Neural cell (in vitro differentiated cells): Measurements from ENCODE around the gene ELMO1. TPM values are rescaled to one million over a fixed set of nuclear protein-coding genes. Genes with fewer than 3 reads are reported as not detected.

ENCODE experiments used
- H2AFZ ChIP-seq: fragments of 200-600, 300-800 bp; sonication (generic), shearing (Covaris generic); 2 replicates; pipeline ENCODE4 v1.6.0; 2014; ENCODE audit warnings: low read depth, mild to moderate bottlenecking, antibody characterized with exemption, low read length, moderate library complexity
- H3F3A ChIP-seq: fragments of 200-600 bp; shearing (Covaris generic); 2 replicates; pipeline ENCODE4 v1.6.1; 2016; ENCODE audit warnings: mild to moderate bottlenecking, moderate library complexity, mixed read lengths, antibody characterized with exemption, low read length; ENCODE audit not compliant: insufficient read depth, poor library complexity, severe bottlenecking
- H3K27ac ChIP-seq: fragments of 200-600, 300-800 bp; sonication (generic), shearing (Covaris generic); 2 replicates; pipeline ENCODE4 v1.5.1; 2014; ENCODE audit warnings: mild to moderate bottlenecking, low read length, moderate library complexity
- H3K27me3 ChIP-seq: fragments of 300-800, 200-600 bp; sonication (generic), shearing (Covaris generic); 2 replicates; pipeline ENCODE4 v1.6.0; 2014; ENCODE audit warnings: mild to moderate bottlenecking, low read depth, low read length, moderate library complexity; ENCODE audit not compliant: insufficient read depth
- H3K36me3 ChIP-seq: fragments of 300-800, 200-600 bp; sonication (generic), shearing (Covaris generic); 2 replicates; pipeline ENCODE4 v1.5.1; 2014; ENCODE audit warnings: mild to moderate bottlenecking, antibody characterized with exemption, low read length, moderate library complexity; ENCODE audit not compliant: insufficient read depth
- H3K4me2 ChIP-seq: fragments of 300-800, 200-600 bp; sonication (generic), shearing (Covaris generic); 2 replicates; pipeline ENCODE4 v1.6.0; 2014; ENCODE audit warnings: mild to moderate bottlenecking, low read length
- H3K4me3 ChIP-seq: fragments of 300-800, 200-600 bp; sonication (generic), shearing (Covaris generic); 2 replicates; pipeline ENCODE4 v1.5.1; 2014; ENCODE audit warnings: mild to moderate bottlenecking, low read length, moderate library complexity
- H3K79me2 ChIP-seq: fragments of 200-600 bp; shearing (Covaris generic); replicated peaks from 2 replicates; pipeline ENCODE4 v1.6.0; 2014; ENCODE audit warnings: mild to moderate bottlenecking, low read length, moderate library complexity; ENCODE audit not compliant: insufficient read depth
- H3K9ac ChIP-seq: fragments of 300-800, 200-600 bp; sonication (generic), shearing (Covaris generic); 2 replicates; pipeline ENCODE4 v1.6.1; 2016; ENCODE audit warnings: mild to moderate bottlenecking, low read length, mixed read lengths
- H3K9me2 ChIP-seq: fragments of 200-600 bp; shearing (Covaris generic); 2 replicates; pipeline ENCODE4 v1.6.1; 2016; ENCODE audit warnings: mild to moderate bottlenecking, low read length, mixed read lengths; ENCODE audit not compliant: insufficient read depth
- H3K9me3 ChIP-seq: fragments of 200-600, 300-800 bp; sonication (generic), shearing (Covaris generic); 2 replicates; pipeline ENCODE4 v1.6.1; 2016; ENCODE audit warnings: mild to moderate bottlenecking, mixed run types, low read length, moderate library complexity, mixed read lengths
- H4K20me1 ChIP-seq: fragments of 200-600 bp; shearing (Covaris generic); 2 replicates; pipeline ENCODE4 v1.6.1; 2016; ENCODE audit warnings: mild to moderate bottlenecking, mixed run types; ENCODE audit not compliant: insufficient read depth
- EP300 ChIP-seq: fragments of 450-650 bp; conservative IDR thresholded peaks from 2 replicates; pipeline ENCODE4 v1.6.1; 2014; ENCODE audit warnings: antibody characterized with exemption, mild to moderate bottlenecking, moderate library complexity; ENCODE audit not compliant: poor library complexity, severe bottlenecking
- EZH2 ChIP-seq: fragments of 200-600, 300-800 bp; shearing (Covaris generic), sonication (generic); IDR thresholded peaks from 2 replicates; pipeline ENCODE4 v1.6.1; 2014; ENCODE audit warnings: antibody characterized with exemption, low read length, borderline replicate concordance, mild to moderate bottlenecking; ENCODE audit not compliant: insufficient read depth, poor library complexity, severe bottlenecking
- MXI1 ChIP-seq: fragments of 450-650 bp; conservative IDR thresholded peaks from 2 replicates; pipeline ENCODE4 v1.6.1; 2014; ENCODE audit warnings: antibody characterized with exemption, mild to moderate bottlenecking; ENCODE audit not compliant: poor library complexity, severe bottlenecking
- POLR2AphosphoS5 ChIP-seq: IDR thresholded peaks from 2 replicates; pipeline ENCODE4 v1.6.1; 2012
- RAD21 ChIP-seq: fragments of 450-650 bp; conservative IDR thresholded peaks from 2 replicates; pipeline ENCODE4 v1.6.1; 2014; ENCODE audit warnings: antibody characterized with exemption, mild to moderate bottlenecking, moderate library complexity
- SMC3 ChIP-seq: fragments of 450-650 bp; conservative IDR thresholded peaks from 2 replicates; pipeline ENCODE4 v1.6.1; 2014; ENCODE audit warnings: antibody characterized with exemption, mild to moderate bottlenecking, moderate library complexity; ENCODE audit not compliant: poor library complexity
- TAF1 ChIP-seq: IDR thresholded peaks from 2 replicates; pipeline ENCODE4 v1.6.1; 2012; ENCODE audit warnings: low read depth
- polyA plus RNA-seq: library from polyadenylated mRNA; depleted of rRNA; stranded (reverse); fragments of >200 nt; gene quantifications from 2 replicates; pipeline ENCODE4 v1.2.3, GENCODE V29; 2014
- TF ChIP-seq, protein P1 (sequence below): IDR thresholded peaks from 2 replicates; pipeline ENCODE4 v1.6.1; 2012; ENCODE audit warnings: borderline replicate concordance
- TF ChIP-seq, protein P2 (sequence below): fragments of 450-650 bp; IDR thresholded peaks from 2 replicates; pipeline ENCODE4 v1.5.1; 2014; ENCODE audit warnings: antibody characterized with exemption, mild to moderate bottlenecking, moderate library complexity; ENCODE audit not compliant: poor library complexity, severe bottlenecking

The ELMO1 gene
- polyA plus RNA-seq, 1 donor from 2014 or later, result 12.2 TPM

DNA sequence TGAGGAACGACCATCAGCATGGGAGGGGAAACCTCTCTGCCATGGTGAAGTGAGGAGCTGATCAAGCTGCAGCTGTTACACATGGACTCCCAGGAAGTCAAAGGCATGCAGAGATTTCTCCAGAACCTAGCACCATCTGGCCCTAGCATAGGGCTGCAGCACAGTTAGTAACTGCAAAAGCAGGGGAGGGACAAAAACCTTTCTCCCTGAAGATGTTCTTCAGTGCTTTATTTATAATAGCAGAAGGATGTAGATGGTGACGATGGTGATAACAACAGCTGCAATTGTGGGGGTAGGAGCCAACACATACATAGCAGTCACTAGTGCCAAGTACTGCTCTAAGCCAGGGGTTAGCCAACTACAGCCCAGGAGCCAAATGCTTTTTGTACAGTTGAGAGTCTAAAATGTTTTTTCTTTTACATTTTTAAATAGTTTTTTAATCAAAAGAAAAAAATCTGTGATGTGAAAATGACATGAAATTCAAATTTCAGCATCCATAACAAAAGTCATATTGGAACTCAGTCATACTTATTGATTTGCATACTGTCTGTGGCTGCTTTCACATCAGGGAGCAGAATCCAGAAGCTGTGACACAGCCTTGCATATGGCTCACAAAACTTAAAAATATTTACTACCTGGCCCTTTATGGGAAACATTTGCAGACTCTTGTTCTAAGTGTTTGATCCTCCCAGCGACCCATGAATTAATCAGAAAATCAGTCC, 299.5 kb downstream of the ELMO1 start:
- Histone ChIP-seq H3K9me2 (no peaks in the 10 kb centered on the region), H3K27me3 (no peaks in the 10 kb centered on the region), H3K79me2 (no peaks in the 10 kb centered on the region), H3K4me3 (no peak overlapping the region), H3F3A (no peaks in the 10 kb centered on the region), H3K4me2 (no peak overlapping the region), H2AFZ (no peak overlapping the region), H4K20me1 (no peaks in the 10 kb centered on the region), H3K27ac (no peak overlapping the region), H3K36me3 (no peaks in the 10 kb centered on the region), H3K9me3 (no peaks in the 10 kb centered on the region), H3K9ac (no peak overlapping the region)
- no peak for TF ChIP-seq EZH2
- TF ChIP-seq, protein P1, sequence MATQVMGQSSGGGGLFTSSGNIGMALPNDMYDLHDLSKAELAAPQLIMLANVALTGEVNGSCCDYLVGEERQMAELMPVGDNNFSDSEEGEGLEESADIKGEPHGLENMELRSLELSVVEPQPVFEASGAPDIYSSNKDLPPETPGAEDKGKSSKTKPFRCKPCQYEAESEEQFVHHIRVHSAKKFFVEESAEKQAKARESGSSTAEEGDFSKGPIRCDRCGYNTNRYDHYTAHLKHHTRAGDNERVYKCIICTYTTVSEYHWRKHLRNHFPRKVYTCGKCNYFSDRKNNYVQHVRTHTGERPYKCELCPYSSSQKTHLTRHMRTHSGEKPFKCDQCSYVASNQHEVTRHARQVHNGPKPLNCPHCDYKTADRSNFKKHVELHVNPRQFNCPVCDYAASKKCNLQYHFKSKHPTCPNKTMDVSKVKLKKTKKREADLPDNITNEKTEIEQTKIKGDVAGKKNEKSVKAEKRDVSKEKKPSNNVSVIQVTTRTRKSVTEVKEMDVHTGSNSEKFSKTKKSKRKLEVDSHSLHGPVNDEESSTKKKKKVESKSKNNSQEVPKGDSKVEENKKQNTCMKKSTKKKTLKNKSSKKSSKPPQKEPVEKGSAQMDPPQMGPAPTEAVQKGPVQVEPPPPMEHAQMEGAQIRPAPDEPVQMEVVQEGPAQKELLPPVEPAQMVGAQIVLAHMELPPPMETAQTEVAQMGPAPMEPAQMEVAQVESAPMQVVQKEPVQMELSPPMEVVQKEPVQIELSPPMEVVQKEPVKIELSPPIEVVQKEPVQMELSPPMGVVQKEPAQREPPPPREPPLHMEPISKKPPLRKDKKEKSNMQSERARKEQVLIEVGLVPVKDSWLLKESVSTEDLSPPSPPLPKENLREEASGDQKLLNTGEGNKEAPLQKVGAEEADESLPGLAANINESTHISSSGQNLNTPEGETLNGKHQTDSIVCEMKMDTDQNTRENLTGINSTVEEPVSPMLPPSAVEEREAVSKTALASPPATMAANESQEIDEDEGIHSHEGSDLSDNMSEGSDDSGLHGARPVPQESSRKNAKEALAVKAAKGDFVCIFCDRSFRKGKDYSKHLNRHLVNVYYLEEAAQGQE, result no peak
- TF ChIP-seq, protein P2, sequence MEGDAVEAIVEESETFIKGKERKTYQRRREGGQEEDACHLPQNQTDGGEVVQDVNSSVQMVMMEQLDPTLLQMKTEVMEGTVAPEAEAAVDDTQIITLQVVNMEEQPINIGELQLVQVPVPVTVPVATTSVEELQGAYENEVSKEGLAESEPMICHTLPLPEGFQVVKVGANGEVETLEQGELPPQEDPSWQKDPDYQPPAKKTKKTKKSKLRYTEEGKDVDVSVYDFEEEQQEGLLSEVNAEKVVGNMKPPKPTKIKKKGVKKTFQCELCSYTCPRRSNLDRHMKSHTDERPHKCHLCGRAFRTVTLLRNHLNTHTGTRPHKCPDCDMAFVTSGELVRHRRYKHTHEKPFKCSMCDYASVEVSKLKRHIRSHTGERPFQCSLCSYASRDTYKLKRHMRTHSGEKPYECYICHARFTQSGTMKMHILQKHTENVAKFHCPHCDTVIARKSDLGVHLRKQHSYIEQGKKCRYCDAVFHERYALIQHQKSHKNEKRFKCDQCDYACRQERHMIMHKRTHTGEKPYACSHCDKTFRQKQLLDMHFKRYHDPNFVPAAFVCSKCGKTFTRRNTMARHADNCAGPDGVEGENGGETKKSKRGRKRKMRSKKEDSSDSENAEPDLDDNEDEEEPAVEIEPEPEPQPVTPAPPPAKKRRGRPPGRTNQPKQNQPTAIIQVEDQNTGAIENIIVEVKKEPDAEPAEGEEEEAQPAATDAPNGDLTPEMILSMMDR, result no peak
- TF ChIP-seq SMC3, result no peak
- no peak for TF ChIP-seq POLR2AphosphoS5
- no peak for TF ChIP-seq EP300
- no peak for TF ChIP-seq MXI1
- no peak for TF ChIP-seq RAD21
- no peak for TF ChIP-seq TAF1

DNA sequence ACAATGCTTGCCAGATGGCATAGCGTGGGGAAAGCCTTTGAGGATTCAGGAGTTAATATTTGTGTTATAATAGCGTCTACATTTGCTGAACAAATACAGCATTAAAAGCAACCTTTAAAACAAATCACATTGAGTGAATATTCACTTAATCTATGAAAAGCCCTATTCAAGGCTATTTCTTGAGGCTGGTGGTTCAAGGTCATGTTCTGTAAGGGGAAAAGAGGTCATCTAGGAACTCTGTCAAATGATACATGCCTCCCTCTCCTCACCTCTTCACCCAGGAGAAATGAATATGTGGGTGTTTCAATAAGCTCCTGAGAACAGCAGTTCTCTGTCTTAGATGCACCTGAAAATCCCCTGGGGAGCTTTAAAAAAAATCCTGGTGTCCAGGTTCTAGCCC, 303.0 kb downstream of the ELMO1 start:
- Histone ChIP-seq H3K79me2 (no peaks in the 10 kb centered on the region), H3K9ac (no peak overlapping the region), H2AFZ (no peak overlapping the region), H3K27me3 (no peaks in the 10 kb centered on the region), H3K4me2 (no peak overlapping the region), H3K27ac (no peak overlapping the region), H3K4me3 (no peak overlapping the region), H4K20me1 (no peaks in the 10 kb centered on the region), H3F3A (no peaks in the 10 kb centered on the region), H3K9me2 (no peaks in the 10 kb centered on the region), H3K9me3 (no peaks in the 10 kb centered on the region), H3K36me3 (no peaks in the 10 kb centered on the region)
- no peak for TF ChIP-seq EP300
- TF ChIP-seq, protein P1, result no peak
- TF ChIP-seq TAF1, result no peak
- no peak for TF ChIP-seq MXI1
- TF ChIP-seq, protein P2, result no peak
- TF ChIP-seq SMC3, result no peak
- TF ChIP-seq POLR2AphosphoS5, result no peak
- no peak for TF ChIP-seq RAD21
- TF ChIP-seq EZH2, result no peak
